MCF 10A (cell line): ENCODE data around the gene GRM7. TPM values are rescaled to one million over a fixed set of nuclear protein-coding genes. Genes with fewer than 3 reads are reported as not detected.

ENCODE experiments used
- BruUV-seq: library from RNA; stranded (reverse); fragments of 400-500 nt; replicated peaks from 2 replicates; lab custom pipeline; 2021; lab: Mats Ljungman, UMichigan
- CTCF ChIA-PET: fragments of 300-600 bp; sonication (Branson Sonifier 250); formaldehyde crosslinking; extraction: SDS; loops from one replicate; lab custom pipeline; 2021; ENCODE audit warnings: antibody characterized with exemption, inconsistent platforms; lab: Yijun Ruan, JAX
- POLR2A ChIA-PET: fragments of 300-600, 350-650 bp; sonication (Branson Sonifier 250); formaldehyde crosslinking; extraction: SDS; loops from one replicate; lab custom pipeline; 2020; ENCODE audit warnings: antibody characterized with exemption, inconsistent platforms; lab: Yijun Ruan, JAX
- DNase-seq: peaks from one replicate; pipeline ENCODE4 v3.0.0-alpha.2; 2018; ENCODE audit not compliant: unreplicated experiment
- H3K27ac Mint-ChIP-seq: one replicate; pipeline ENCODE4 v1.8.0; 2022; ENCODE audit warnings: mild to moderate bottlenecking, low read depth, mixed read lengths; ENCODE audit not compliant: unreplicated experiment
- H3K27me3 Mint-ChIP-seq: one replicate; pipeline ENCODE4 v1.8.0; 2022; ENCODE audit warnings: mixed read lengths; ENCODE audit not compliant: insufficient read depth, unreplicated experiment
- H3K36me3 Mint-ChIP-seq: one replicate; pipeline ENCODE4 v1.8.0; 2022; ENCODE audit warnings: mild to moderate bottlenecking, moderate library complexity, mixed read lengths; ENCODE audit not compliant: insufficient read depth, unreplicated experiment
- H3K4me1 Mint-ChIP-seq: one replicate; pipeline ENCODE4 v1.8.0; 2022; ENCODE audit warnings: mixed read lengths; ENCODE audit not compliant: insufficient read depth, unreplicated experiment
- H3K4me3 Mint-ChIP-seq: one replicate; pipeline ENCODE4 v1.8.0; 2022; ENCODE audit warnings: mild to moderate bottlenecking, moderate library complexity, mixed read lengths; ENCODE audit not compliant: unreplicated experiment
- H3K9me3 Mint-ChIP-seq: one replicate; pipeline ENCODE4 v1.8.0; 2022; ENCODE audit warnings: mixed read lengths; ENCODE audit not compliant: unreplicated experiment
- CTCF ChIP-seq: fragments of 200-600 bp; IDR thresholded peaks from one replicate; pipeline ENCODE4 v1.8.0; 2022; ENCODE audit warnings: antibody characterized with exemption, mild to moderate bottlenecking; ENCODE audit not compliant: unreplicated experiment
- intact Hi-C: fragments of 100-400 bp; cut with micrococcal nuclease; formaldehyde crosslinking; loops from 2 replicates; pipeline ENCODE4 v1.14.1; 2022
- total RNA-seq: library from RNA; stranded (reverse); gene quantifications from 2 replicates; pipeline ENCODE4 v1.2.3, GENCODE V29; 2022

GRM7 gene
- total RNA-seq, 1 experiment from 2014 or later = not detected

DNA sequence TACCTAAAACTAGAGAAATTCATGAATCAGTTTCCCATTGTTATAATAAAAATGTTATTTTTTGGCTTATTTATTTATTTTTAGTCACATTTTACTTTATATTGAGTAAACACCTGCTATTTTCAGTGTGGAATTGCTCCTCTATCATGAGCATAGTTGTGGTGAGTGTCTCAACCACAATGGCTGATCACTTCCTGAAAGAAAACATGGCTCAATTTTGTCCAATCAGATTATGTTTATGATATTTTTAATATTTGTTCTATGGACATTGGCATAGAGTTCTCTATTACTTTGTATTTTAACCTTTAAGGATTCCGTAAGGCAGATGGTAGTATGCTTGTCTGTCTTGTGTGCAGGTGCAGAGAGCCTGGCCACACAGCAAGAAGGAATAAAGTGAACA is 16.2 kb upstream of the GRM7 start:
- no peaks in the 10 kb centered on the region for H3K27me3 Mint-ChIP-seq
- no peaks in the 10 kb centered on the region for H3K9me3 Mint-ChIP-seq
- no peak for TF ChIP-seq CTCF
- no peak overlapping the region for H3K4me3 Mint-ChIP-seq
- DNase-seq = no peak
- H3K36me3 Mint-ChIP-seq = no peaks in the 10 kb centered on the region
- intact Hi-C loops = no loop called here
- no TSS peak for BruUV-seq
- no peak overlapping the region for H3K27ac Mint-ChIP-seq
- H3K4me1 Mint-ChIP-seq = no peaks in the 10 kb centered on the region
- ChIA-PET CTCF (no interaction called here), POLR2A (no interaction called here)

DNA sequence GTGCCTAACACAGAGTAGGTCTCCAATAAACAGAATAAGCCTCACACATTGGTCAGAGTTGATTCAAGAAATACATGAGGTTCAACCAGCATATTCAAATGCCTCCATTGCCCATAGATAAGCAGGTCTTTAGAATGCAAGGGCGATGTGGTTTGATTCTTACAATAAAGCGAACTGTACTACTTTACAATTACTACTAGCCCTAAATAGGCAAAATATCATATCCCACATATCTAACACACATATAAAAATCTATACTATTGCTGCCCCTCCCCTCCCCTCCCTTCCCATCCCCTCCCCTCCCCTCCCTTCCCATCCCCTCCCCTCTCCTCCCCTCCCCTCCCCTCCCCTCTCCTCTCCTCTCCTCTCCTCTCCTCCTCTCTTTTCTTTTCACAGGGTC is 6.7 kb upstream of the GRM7 start:
- no peak for DNase-seq
- no peak for TF ChIP-seq CTCF
- Mint-ChIP-seq H3K4me1 (peaks cover 12% of the 10 kb centered on the region), H3K36me3 (no peaks in the 10 kb centered on the region), H3K9me3 (no peaks in the 10 kb centered on the region), H3K27me3 (peaks cover 10% of the 10 kb centered on the region), H3K4me3 (no peak overlapping the region), H3K27ac (no peak overlapping the region)
- ChIA-PET CTCF (interaction anchor here (0.5 to 0.6 kb wide), 2 partner anchors 232 to 728 kb away, joined by 3 to 4 read pairs; no protein-coding TSS in a partner anchor), POLR2A (no interaction called here)
- no TSS peak for BruUV-seq
- intact Hi-C loops = no loop called here

GRCh38 chr3:6857510-6857909 is 3.4 kb upstream of the GRM7 start:
- no peaks in the 10 kb centered on the region for H3K36me3 Mint-ChIP-seq
- H3K27ac Mint-ChIP-seq = no peak overlapping the region
- intact Hi-C loops = no loop called here
- CTCF ChIA-PET = no interaction called here
- POLR2A ChIA-PET = no interaction called here
- peaks cover 14% of the 10 kb centered on the region for H3K27me3 Mint-ChIP-seq
- no peak for TF ChIP-seq CTCF
- BruUV-seq = no TSS peak
- H3K9me3 Mint-ChIP-seq = no peaks in the 10 kb centered on the region
- H3K4me1 Mint-ChIP-seq = peaks cover 12% of the 10 kb centered on the region
- no peak overlapping the region for H3K4me3 Mint-ChIP-seq
- no peak for DNase-seq

- no peak for TF ChIP-seq CTCF
- Mint-ChIP-seq H3K4me1 (peaks cover 18% of the 10 kb centered on the region), H3K9me3 (no peaks in the 10 kb centered on the region), H3K27ac (no peak overlapping the region), H3K36me3 (no peaks in the 10 kb centered on the region), H3K27me3 (peaks cover 36% of the 10 kb centered on the region), H3K4me3 (no peak overlapping the region)
- DNase-seq = no peak
- intact Hi-C loops = no loop called here
- BruUV-seq = no TSS peak
- ChIA-PET CTCF (interaction anchor here (0.6 to 0.7 kb wide), 2 partner anchors 13 to 1435 kb away, joined by 3 to 4 read pairs; no protein-coding TSS in a partner anchor), POLR2A (no interaction called here)
These were observed 564 bp upstream of the GRM7 start for GRCh38 chr3:6860149-6860953.
